Activated CD8-positive, alpha-beta T cell treated with anti-CD3 and anti-CD28 coated beads for 36 hours (primary cell): ENCODE measurements around the gene KRT16. TPM values are rescaled to one million over a fixed set of nuclear protein-coding genes. Genes with fewer than 3 reads are reported as not detected.
"Not testable (repeated sequence)": the region's sequence is repeated elsewhere in the genome, so short reads cannot be mapped to it uniquely, and the experiment has no call there.

Experiments
- ATAC-seq: fragments of 200-7000 bp; cut with Tn5 transposase; one replicate; pipeline ENCODE4 v1.10.0; 2021; ENCODE audit warnings: mild to moderate bottlenecking, moderate library complexity
- CTCF ChIA-PET: fragments of 350-600 bp; sonication (Branson Sonifier 250); formaldehyde crosslinking; loops from one replicate; lab custom pipeline; 2021; ENCODE audit warnings: antibody characterized with exemption; lab: Charles Lee
- POLR2A ChIA-PET: fragments of 350-600 bp; sonication (Branson Sonifier 250); formaldehyde crosslinking; loops from one replicate; lab custom pipeline; 2021; ENCODE audit warnings: antibody characterized with exemption; lab: Charles Lee
- DNase-seq: peaks from one replicate; pipeline ENCODE4 v3.0.0-alpha.2; 2020
- H3K27ac Mint-ChIP-seq: one replicate; pipeline ENCODE4 v1.8.0; 2021; ENCODE audit warnings: mild to moderate bottlenecking, mixed read lengths
- H3K27me3 Mint-ChIP-seq: one replicate; pipeline ENCODE4 v1.8.0; 2021; ENCODE audit warnings: mixed read lengths
- H3K36me3 Mint-ChIP-seq: one replicate; pipeline ENCODE4 v1.8.0; 2021; ENCODE audit warnings: low read depth, mixed read lengths
- H3K4me1 Mint-ChIP-seq: one replicate; pipeline ENCODE4 v1.8.0; 2021; ENCODE audit warnings: low read depth, mixed read lengths
- H3K4me3 Mint-ChIP-seq: one replicate; pipeline ENCODE4 v1.8.0; 2021; ENCODE audit warnings: mild to moderate bottlenecking, moderate library complexity, mixed read lengths
- H3K9me3 Mint-ChIP-seq: one replicate; pipeline ENCODE4 v1.8.0; 2021; ENCODE audit warnings: mixed read lengths
- CTCF ChIP-seq: fragments of 200-600 bp; IDR thresholded peaks from one replicate; pipeline ENCODE4 v1.8.0; 2022; ENCODE audit warnings: antibody characterized with exemption, mild to moderate bottlenecking
- intact Hi-C: fragments of 100-400 bp; cut with micrococcal nuclease; formaldehyde crosslinking; loops from one replicate; pipeline ENCODE4 v1.10.0; 2022
- total RNA-seq, 2 experiments: library from RNA; stranded (reverse); gene quantifications; one replicate each; pipeline ENCODE4 v1.2.3, GENCODE V29; 2021

KRT16 gene
- total RNA-seq, 2 experiments from 2014 or later: not detected

- Mint-ChIP-seq H3K27ac (no peak overlapping the region), H3K36me3 (no peaks in the 10 kb centered on the region), H3K4me1 (no peaks in the 10 kb centered on the region), H3K27me3 (no peaks in the 10 kb centered on the region), H3K9me3 (no peaks in the 10 kb centered on the region), H3K4me3 (no peak overlapping the region)
- DNase-seq (no peak), ATAC-seq (no peak)
- POLR2A ChIA-PET: no interaction called here
- no peak for TF ChIP-seq CTCF
- CTCF ChIA-PET: interaction anchor here (1.8 to 2.3 kb wide), 2 partner anchors 17 to 32 kb away, joined by 5 to 8 read pairs; no protein-coding TSS in a partner anchor
- intact Hi-C loops: loop anchor here (10.0 kb wide), 1 partner anchor 726 kb away; no protein-coding TSS in a partner anchor
These were observed 18.7 kb upstream of the KRT16 start for GRCh38 chr17:41631025-41631897.

- Mint-ChIP-seq H3K27ac (no peak overlapping the region), H3K36me3 (no peaks in the 10 kb centered on the region), H3K9me3 (no peaks in the 10 kb centered on the region), H3K27me3 (no peaks in the 10 kb centered on the region), H3K4me1 (no peaks in the 10 kb centered on the region), H3K4me3 (no peak overlapping the region)
- DNase-seq: no peak
- no peak for ATAC-seq
- intact Hi-C loops: loop anchor here (10.0 kb wide), 1 partner anchor 725 kb away; no protein-coding TSS in a partner anchor
- no peak for TF ChIP-seq CTCF
- POLR2A ChIA-PET: interaction anchor here (0.6 kb wide), 1 partner anchor 892 kb away, joined by 3 read pairs; no protein-coding TSS in a partner anchor
- CTCF ChIA-PET: interaction anchor here (0.8 to 2.3 kb wide), 3 partner anchors 19 to 33 kb away, joined by 3 to 8 read pairs (median 5); no protein-coding TSS in a partner anchor
These were observed 17.5 kb upstream of the KRT16 start for GRCh38 chr17:41629826-41630670.

- Mint-ChIP-seq H3K4me3 (no peak overlapping the region), H3K4me1 (no peaks in the 10 kb centered on the region), H3K27me3 (no peaks in the 10 kb centered on the region), H3K9me3 (no peaks in the 10 kb centered on the region), H3K36me3 (no peaks in the 10 kb centered on the region), H3K27ac (no peak overlapping the region)
- CTCF ChIA-PET: interaction anchor here (0.8 kb wide), 1 partner anchor 34 kb away, joined by 3 read pairs; no protein-coding TSS in a partner anchor
- no peak for TF ChIP-seq CTCF
- intact Hi-C loops: no loop called here
- POLR2A ChIA-PET: no interaction called here
- DNase-seq (no peak), ATAC-seq (no peak)
These were observed 16.7 kb upstream of the KRT16 start for GRCh38 chr17:41629316-41629715.

- H3K27me3 Mint-ChIP-seq, H3K9me3 Mint-ChIP-seq, H3K27ac Mint-ChIP-seq, ATAC-seq, POLR2A ChIA-PET, H3K4me1 Mint-ChIP-seq, DNase-seq, intact Hi-C loops, H3K4me3 Mint-ChIP-seq, H3K36me3 Mint-ChIP-seq: not testable (repeated sequence)
- CTCF ChIA-PET: interaction anchor here (0.8 kb wide), 1 partner anchor 34 kb away, joined by 3 read pairs; no protein-coding TSS in a partner anchor
These were observed 16.2 kb upstream of the KRT16 start for GRCh38 chr17:41628621-41629255.

GRCh38 chr17:41628073-41628370, 15.5 kb upstream of the KRT16 start:
- ATAC-seq, H3K4me1 Mint-ChIP-seq, H3K9me3 Mint-ChIP-seq, CTCF ChIA-PET, H3K27ac Mint-ChIP-seq, intact Hi-C loops, H3K4me3 Mint-ChIP-seq, H3K27me3 Mint-ChIP-seq, DNase-seq, H3K36me3 Mint-ChIP-seq: not testable (repeated sequence)
- POLR2A ChIA-PET: interaction anchor here (0.6 kb wide), 1 partner anchor 415 kb away, joined by 3 read pairs; no protein-coding TSS in a partner anchor
